NCI-H187 treated with DMSO at 0.1 percent for 48 hours (cell line): ENCODE data around the gene PPOX.

ENCODE experiments used
- DNase-seq: peaks from one replicate; lab custom pipeline; 2025; lab: John Stamatoyannopoulos, UW

PPOX gene

DNA sequence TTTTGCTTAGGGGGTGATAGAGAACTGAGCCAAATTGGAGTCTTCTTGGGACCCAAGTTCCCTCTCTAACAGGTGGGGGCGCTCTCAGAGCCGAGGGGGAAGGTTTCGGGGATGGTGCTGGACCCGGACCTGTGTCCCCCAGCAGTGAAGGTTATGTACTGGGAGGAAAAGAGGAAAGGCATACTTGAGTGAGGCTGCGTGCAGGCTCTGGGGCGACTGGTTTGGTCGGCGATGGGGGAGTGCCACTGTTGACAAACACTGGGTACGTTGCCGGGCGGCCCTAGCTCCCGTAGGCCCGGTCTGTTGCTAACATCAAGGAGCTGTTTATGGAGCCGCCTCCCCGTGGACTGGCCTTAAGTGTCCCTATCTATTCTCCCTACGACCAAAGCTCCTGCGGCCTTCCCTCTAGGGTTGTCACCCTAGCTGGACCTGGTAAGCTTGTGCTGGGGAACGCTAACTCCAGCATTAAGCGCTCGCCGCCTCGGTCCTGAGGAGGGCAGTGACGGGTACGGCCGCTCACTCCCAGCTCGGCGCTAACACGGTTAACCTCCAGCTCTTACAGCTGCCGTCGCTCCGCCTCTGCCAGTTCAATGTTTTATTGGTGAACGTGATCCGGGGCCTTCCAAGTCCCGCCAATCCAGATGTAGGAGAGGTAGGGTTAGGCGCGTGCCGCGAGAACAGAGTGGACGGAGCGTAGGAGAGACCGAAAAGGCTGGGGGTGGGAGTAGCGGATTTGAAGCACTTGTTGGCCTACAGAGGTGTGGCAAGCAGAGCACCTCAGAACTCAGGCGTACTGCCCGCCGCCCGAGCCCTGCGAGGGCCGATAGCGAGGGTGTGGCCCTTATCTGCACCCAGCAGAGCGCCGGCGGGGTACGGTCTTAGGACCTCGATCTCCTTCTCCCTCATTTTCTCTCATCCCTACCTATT lies at the start of gene PPOX:
TSS of gene PPOX (plus strand) at position 685 of the 927 bp plus-strand sequence. CDS start 422 bp downstream, outside the sequence.
- peak; percentile 100 for DNase-seq

GRCh38 chr1:161117759-161118581 lies 48.3 kb upstream of the PPOX start, which contains the start of the genes NIT1 and PFDN2:
Gene NIT1, plus strand, starts transcription at chr1:161118105. Its CDS starts 72 bp downstream, at chr1:161118177.
Gene PFDN2, minus strand, starts transcription at chr1:161118037. Its CDS starts 11 bp downstream, at chr1:161118026.
- DNase-seq, result peak; percentile 52

DNA sequence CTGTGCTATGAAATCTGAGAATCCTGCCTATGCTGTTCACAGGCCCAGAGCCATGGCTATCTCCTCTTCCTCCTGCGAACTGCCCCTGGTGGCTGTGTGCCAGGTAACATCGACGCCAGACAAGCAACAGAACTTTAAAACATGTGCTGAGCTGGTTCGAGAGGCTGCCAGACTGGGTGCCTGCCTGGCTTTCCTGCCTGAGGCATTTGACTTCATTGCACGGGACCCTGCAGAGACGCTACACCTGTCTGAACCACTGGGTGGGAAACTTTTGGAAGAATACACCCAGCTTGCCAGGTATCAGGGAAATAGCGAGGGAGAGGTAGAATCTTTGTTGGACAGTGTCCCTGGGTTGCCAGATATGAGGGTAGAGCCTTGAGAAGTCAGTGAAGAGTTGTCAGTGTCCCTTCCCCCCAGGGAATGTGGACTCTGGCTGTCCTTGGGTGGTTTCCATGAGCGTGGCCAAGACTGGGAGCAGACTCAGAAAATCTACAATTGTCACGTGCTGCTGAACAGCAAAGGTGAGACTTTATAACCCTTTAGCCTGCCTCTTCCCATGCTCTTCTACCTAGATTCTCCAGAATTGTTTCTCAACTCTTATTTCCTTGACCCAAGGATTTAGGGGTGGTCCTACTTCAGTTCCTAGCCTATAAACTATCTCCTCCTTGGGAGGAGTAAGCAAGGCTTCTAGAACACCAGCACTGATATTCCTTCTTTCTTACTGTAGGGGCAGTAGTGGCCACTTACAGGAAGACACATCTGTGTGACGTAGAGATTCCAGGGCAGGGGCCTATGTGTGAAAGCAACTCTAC lies 46.9 kb upstream of the PPOX start:
- no peak for DNase-seq

DNA sequence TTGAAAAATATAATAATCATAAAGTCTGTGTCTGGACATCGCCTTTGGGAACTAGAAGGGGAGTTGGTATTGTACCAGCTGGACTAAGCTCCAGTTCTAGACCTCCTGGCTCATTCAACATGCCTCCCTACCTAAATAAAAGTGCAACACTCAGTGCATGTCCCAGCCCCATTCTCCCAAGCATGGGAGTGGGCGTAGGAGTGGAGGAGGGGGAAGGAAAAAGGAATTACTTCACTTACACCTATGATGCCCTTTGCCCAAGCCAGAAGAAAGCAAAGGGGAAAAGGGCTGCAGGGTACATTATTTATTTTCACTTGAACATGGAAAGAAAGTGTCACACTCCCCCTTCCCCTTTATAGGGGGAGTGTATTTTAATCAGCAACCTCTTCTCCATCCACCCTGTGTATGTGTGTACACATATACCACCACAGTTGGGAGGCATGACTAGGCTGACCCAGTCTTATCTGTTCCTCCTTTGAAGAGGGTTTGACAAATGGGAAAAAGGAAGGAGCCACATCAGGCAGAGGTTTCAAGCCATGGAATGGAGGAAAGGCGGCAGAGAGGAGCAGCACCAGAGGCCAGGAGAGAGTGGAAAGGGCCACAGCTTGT lies 45.1 kb upstream of the PPOX start:
- no peak for DNase-seq

- DNase-seq, result no peak
Observed at GRCh38 chr1:161121834-161122233, 44.4 kb upstream of the PPOX start.

DNA sequence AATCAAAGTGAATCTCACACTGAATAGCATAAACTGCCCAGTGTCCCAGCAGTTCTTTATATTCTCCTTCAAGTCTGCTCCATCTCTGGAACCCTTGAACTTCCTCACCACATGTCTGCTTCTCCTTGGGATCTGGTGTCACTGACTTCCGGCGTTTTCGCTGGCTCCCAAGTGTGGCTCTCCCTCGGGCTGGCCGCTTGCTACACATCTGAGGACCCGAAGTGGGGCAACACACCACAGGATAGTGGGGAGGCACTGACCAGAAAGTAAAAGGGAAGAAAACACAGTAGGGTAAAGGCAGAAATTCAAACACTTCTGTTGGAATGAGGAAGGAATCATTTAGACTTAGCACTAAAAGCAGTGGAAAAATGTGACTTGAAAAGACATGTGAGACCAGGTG lies 43.3 kb upstream of the PPOX start:
- DNase-seq, result no peak

DNA sequence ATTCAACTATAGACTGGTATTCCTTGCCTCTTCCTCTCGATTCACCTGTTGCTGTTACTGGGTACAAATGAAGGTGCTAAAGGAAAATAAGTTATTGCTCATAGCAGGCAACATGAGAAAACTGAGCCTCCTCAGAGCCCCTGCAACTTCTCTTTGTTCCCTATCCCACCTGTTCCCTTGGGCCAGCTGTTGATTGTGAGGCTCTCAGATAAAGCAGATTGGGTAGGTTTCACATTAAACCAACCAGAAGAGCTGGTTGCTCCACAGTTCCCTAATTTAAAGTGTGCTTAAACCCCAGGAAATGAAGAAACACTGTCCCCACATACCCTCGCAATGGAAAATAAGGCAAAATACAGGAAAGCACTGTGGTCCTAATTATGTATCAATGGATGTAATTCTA lies 38.6 kb upstream of the PPOX start:
- DNase-seq, result no peak

GRCh38 chr1:161128591-161129420 lies 37.4 kb upstream of the PPOX start:
- DNase-seq, result no peak

DNA sequence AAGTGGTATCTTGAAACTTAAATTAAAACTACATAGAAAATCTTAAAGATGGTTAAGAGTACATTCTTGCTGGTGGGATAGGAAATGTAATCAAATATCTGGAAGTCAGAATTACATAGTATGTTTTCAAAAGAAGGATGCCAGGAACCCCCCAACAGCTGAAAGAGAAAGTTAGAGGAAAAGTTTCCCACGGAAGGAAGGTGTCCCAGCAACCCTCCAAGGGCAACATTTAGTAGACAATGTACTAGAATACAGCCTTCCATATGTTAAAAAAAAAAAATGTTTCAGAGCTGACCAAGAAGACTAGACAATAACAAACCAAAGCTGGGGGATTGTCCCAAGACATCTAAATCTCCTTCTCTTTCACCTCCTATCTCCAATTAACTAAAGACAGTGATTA lies 36.0 kb upstream of the PPOX start:
- no peak for DNase-seq

- no peak for DNase-seq
Observed at GRCh38 chr1:161131523-161132409, 34.5 kb upstream of the PPOX start.

GRCh38 chr1:161132410-161133219 lies 33.6 kb upstream of the PPOX start, which contains the start of gene DEDD:
Gene DEDD, minus strand, starts transcription at chr1:161132667. Its CDS starts 8,205 bp downstream, at chr1:161124462.
- DNase-seq, result peak; percentile 100

DNA sequence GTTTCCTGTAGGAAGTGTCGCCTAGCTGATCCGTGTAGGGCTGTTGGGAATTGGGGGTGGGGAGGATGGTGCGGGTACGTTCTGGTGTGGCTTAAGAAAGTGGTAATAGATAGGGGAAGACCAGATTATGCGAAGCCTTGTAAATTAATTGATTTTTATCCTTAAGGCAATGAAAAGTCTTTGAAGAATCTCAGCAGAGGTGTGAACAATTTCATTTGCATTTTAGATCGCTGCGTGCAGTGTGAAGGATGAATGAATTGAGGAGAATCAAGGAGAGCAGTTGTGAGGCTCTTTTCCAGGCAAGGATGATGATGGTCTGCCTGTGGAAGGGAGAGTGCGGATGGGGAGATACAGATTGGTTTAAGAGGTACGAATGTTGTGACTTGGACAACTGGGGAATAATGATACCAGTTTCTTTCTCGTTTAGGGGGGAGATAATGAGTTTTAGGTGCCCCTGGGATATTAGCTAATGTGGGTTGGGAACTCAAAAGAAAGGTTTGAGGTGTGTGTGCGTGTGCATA lies 32.9 kb upstream of the PPOX start:
- no peak for DNase-seq

- DNase-seq, result no peak
Observed at GRCh38 chr1:161137881-161138280, 28.3 kb upstream of the PPOX start.

- DNase-seq, result no peak
Observed at GRCh38 chr1:161138431-161138830, 27.8 kb upstream of the PPOX start.

GRCh38 chr1:161139766-161140165 lies 26.5 kb upstream of the PPOX start:
- no peak for DNase-seq

DNA sequence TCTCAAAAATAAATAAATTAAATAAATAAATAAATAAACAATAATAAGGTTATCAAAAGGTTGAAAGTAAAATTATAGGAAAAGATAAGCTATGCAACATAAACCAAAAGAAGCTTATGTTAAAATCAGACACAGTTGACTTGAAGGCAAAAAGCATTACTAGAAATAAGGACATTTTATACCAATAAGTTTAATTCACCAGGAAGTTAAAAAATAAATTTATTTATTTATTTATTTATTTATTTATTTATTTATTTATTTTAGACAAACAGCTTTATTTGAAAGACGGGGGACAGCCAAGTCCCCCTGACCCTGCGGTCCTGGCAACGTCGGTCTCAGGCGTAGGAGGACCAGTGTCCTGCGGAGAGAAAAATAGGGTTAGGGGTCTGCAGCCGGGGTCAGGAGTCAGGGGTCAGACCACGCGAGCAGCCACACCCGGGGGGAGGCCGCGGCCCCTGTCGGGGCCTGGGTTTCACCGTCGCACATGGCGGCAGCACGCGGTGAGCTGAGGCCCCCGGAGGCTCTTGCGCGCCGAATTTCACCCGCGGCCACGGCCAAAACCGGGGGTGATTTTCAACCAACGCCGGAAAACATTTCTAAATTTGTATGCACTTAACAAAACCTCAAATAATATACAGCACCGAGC lies 25.3 kb upstream of the PPOX start:
- DNase-seq, result no peak

DNA sequence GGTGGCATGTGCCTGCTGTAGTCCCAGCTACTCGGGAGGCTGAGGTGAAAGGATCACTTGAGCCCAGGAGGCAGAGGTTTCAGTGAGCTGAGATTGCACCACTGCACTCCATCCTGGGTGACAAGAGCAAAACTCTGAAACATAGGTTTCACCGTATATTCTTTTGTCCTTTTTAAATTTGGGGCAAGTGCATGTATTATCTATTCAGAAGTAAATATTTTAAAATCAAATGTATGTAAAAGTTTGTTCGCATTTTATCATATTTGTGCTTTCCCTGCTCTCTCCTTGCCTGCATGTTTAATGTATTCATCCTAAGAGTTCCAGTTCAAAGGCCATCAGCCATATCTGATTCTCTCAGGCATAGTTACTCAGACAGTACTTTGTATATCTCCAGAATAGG lies 20.4 kb upstream of the PPOX start:
- DNase-seq, result no peak

DNA sequence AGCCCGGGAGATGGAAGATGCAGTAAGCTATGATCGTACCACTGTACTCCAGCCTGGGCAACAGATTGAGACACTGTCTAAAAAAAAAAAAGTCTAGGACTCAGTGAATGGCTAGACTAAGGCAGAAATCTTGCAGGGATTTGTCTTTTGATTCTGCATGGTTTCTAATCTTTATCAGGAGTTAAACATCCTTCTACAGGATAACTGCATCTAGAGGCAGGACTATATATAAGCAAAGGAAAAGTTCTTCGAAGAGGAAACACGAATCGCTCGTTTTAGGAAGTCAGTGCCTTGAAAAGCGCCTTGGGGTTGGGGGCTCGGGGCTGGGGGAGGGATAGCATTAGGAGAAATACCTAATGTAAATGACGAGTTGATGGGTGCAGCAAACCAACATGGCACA lies 13.1 kb upstream of the PPOX start:
- DNase-seq, result no peak
